ENCODE measurements around the gene LGALS9. TPM values are rescaled to one million over a fixed set of nuclear protein-coding genes. Genes with fewer than 3 reads are reported as not detected.
"Not testable (repeated sequence)": the region's sequence is repeated elsewhere in the genome, so short reads cannot be mapped to it uniquely, and the experiment has no call there.

The LGALS9 gene
- total RNA-seq, 1 experiment from 2014 or later, result 1.6 TPM

GRCh38 chr17:27670791-27671590 is 40.0 kb downstream of the LGALS9 start:
- DNase-seq (ENCODE audit: low read depth, low spot score), result no peak
- no peaks in the 10 kb centered on the region for H3K27me3 ChIP-seq (ENCODE audit: control insufficient read depth, insufficient read depth, low read length)
- no peaks in the 10 kb centered on the region for H3K9me3 ChIP-seq (ENCODE audit: control insufficient read depth, insufficient read depth, low read depth, low read length)
- H3K4me1 ChIP-seq (ENCODE audit: control insufficient read depth, insufficient read depth, low read length), result no peaks in the 10 kb centered on the region
- intact Hi-C loops (cut with micrococcal nuclease; ENCODE audit: unreplicated experiment) (no loop called here), in situ Hi-C loops (cut with HindIII; ENCODE audit: low pct_unique_long_range_greater_than_20kb, low sequenced_read_pairs) (no loop called here)
- ChIA-PET CTCF (no interaction called here), POLR2A (no interaction called here)
- no TSS peak for BruUV-seq (replicated peaks)
- H3K27ac ChIP-seq (ENCODE audit: low read length), result no peak overlapping the region
- ATAC-seq, result no peak
- H3K36me3 ChIP-seq (ENCODE audit: control insufficient read depth, insufficient read depth, low read length), result no peaks in the 10 kb centered on the region
- H3K4me3 ChIP-seq (ENCODE audit: low read depth in 2 of 2, low read length in 2 of 2), result no peak overlapping the region
- TF ChIP-seq POLR2AphosphoS5 (IDR thresholded peaks at IDR 0.05; ENCODE audit: low read depth, low read length) (no peak), REST (IDR thresholded peaks at IDR 0.05; ENCODE audit: insufficient read depth in 1 of 2, low read depth in 2 of 2, low read length in 1 of 2) (no peak), SIN3A (IDR thresholded peaks at IDR 0.05; ENCODE audit: borderline replicate concordance, insufficient read depth, low read depth, low read length) (no peak), TCF7L2 (IDR thresholded peaks at IDR 0.05; ENCODE audit: low read depth, low read length) (no peak)
- TF ChIP-seq, protein P1, sequence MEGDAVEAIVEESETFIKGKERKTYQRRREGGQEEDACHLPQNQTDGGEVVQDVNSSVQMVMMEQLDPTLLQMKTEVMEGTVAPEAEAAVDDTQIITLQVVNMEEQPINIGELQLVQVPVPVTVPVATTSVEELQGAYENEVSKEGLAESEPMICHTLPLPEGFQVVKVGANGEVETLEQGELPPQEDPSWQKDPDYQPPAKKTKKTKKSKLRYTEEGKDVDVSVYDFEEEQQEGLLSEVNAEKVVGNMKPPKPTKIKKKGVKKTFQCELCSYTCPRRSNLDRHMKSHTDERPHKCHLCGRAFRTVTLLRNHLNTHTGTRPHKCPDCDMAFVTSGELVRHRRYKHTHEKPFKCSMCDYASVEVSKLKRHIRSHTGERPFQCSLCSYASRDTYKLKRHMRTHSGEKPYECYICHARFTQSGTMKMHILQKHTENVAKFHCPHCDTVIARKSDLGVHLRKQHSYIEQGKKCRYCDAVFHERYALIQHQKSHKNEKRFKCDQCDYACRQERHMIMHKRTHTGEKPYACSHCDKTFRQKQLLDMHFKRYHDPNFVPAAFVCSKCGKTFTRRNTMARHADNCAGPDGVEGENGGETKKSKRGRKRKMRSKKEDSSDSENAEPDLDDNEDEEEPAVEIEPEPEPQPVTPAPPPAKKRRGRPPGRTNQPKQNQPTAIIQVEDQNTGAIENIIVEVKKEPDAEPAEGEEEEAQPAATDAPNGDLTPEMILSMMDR (IDR thresholded peaks at IDR 0.05), result no peak

GRCh38 chr17:27671591-27671910 is 40.6 kb downstream of the LGALS9 start:
- H3K36me3 ChIP-seq (ENCODE audit: control insufficient read depth, insufficient read depth, low read length), result no peaks in the 10 kb centered on the region
- BruUV-seq (replicated peaks), result no TSS peak
- H3K27me3 ChIP-seq (ENCODE audit: control insufficient read depth, insufficient read depth, low read length), result no peaks in the 10 kb centered on the region
- no peaks in the 10 kb centered on the region for H3K4me1 ChIP-seq (ENCODE audit: control insufficient read depth, insufficient read depth, low read length)
- H3K9me3 ChIP-seq (ENCODE audit: control insufficient read depth, insufficient read depth, low read depth, low read length), result no peaks in the 10 kb centered on the region
- TF ChIP-seq, protein P1 (IDR thresholded peaks at IDR 0.05), result no peak
- no peak for TF ChIP-seq SIN3A (IDR thresholded peaks at IDR 0.05; ENCODE audit: borderline replicate concordance, insufficient read depth, low read depth, low read length)
- in situ Hi-C loops (cut with HindIII; ENCODE audit: low pct_unique_long_range_greater_than_20kb, low sequenced_read_pairs) (no loop called here), intact Hi-C loops (cut with micrococcal nuclease; ENCODE audit: unreplicated experiment) (no loop called here)
- ChIA-PET CTCF (no interaction called here), POLR2A (no interaction called here)
- H3K27ac ChIP-seq (ENCODE audit: low read length), result no peak overlapping the region
- ATAC-seq (peak; percentile 43; the same call in 1 of the 2 replicates), DNase-seq (ENCODE audit: low read depth, low spot score) (no peak)
- H3K4me3 ChIP-seq (ENCODE audit: low read depth in 2 of 2, low read length in 2 of 2), result no peak overlapping the region

GRCh38 chr17:27671977-27672480 is 41.0 kb downstream of the LGALS9 start:
- CTCF ChIA-PET; BruUV-seq (replicated peaks); H3K27me3 ChIP-seq (ENCODE audit: control insufficient read depth, insufficient read depth, low read length); in situ Hi-C loops (cut with HindIII; ENCODE audit: low pct_unique_long_range_greater_than_20kb, low sequenced_read_pairs); H3K27ac ChIP-seq (ENCODE audit: low read length); POLR2A ChIA-PET; H3K36me3 ChIP-seq (ENCODE audit: control insufficient read depth, insufficient read depth, low read length); ATAC-seq; intact Hi-C loops (cut with micrococcal nuclease; ENCODE audit: unreplicated experiment); H3K9me3 ChIP-seq (ENCODE audit: control insufficient read depth, insufficient read depth, low read depth, low read length); DNase-seq (ENCODE audit: low read depth, low spot score); H3K4me3 ChIP-seq (ENCODE audit: low read depth in 2 of 2, low read length in 2 of 2); H3K4me1 ChIP-seq (ENCODE audit: control insufficient read depth, insufficient read depth, low read length): not testable (repeated sequence)

All from Panc1 (cell line).